ENCODE measurements around the gene PUM2.

The PUM2 gene

DNA sequence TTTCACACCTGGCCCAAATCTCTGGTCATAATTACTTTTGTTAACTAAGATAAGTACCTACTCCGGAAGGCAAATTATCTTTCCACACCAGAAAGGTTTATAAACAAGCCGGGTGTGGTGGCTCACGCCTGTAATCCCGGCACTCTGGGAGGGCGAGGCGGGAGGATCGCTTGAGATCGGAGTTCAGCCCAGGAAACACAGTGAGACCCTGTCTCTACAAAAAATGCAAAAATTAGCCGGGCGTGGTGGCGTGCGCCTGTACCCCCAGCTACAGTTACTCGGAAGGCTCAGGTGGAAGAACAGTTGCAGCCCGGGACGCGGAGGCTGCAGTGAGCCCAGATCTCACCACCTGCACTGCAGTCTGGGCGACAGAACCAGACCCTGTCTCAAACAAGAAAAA, 2.1 kb downstream of the PUM2 start:
- DNase-seq (ENCODE audit: low read depth in 2 of 2, low spot score in 1 of 2), result no peak

DNA sequence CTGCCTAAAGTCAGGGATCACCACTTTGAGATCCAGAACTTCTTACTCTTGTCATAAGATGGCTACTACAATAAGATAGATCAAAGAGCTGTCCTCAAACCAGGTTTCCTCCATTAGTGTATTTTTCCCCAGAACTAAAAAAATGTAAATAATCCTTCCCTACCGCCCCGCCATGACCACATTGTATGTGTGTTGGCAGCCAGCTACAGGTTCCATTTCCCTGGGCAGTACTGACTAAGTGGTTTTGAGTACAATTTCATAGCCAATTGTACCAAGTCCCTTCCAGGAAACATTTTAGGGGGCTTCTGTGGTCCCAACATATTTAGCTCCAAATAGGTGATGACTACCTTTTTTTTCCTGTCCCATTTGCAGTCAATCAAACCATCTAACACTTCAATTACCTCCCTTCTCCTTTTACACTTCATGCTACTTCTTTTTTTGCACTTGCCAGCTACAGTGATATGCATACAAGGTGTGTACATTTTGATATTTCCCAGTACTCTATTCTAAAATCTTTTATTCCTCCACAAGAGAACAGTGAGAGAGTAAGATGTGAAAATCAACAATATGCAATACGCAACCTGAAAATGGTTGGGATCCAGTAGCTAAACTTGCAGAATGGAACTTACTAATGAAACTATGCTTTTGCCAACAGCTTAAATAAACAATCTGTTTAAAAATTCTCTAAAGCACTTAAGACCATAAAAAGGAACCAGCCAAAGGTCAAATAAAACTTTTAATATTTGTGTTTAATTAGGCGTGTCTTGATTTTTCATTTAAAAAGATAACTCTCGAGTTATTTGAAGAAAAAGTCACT, 3.9 kb downstream of the PUM2 start:
- DNase-seq (ENCODE audit: low read depth in 2 of 2, low spot score in 1 of 2), result no peak

DNA sequence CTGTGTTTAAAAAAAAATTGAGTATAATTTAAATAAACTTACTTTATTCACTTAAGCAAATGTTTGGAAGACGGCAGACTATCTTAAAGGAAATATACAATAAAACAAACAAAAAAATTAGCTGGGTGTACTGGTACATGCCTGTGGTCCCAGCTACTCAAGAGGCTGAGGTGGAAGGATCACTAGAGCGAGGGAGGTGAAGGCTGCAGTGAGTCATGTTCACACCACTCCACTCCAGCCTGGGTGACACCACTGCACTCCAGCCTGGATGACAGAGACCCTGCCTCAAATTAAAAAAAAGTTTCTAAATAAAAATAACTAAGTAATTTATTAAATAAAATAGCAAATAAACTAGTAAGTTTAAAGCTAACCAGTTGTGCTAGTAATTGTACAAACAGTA, 7.5 kb downstream of the PUM2 start:
- no peak for DNase-seq (ENCODE audit: low read depth in 2 of 2, low spot score in 1 of 2)

DNA sequence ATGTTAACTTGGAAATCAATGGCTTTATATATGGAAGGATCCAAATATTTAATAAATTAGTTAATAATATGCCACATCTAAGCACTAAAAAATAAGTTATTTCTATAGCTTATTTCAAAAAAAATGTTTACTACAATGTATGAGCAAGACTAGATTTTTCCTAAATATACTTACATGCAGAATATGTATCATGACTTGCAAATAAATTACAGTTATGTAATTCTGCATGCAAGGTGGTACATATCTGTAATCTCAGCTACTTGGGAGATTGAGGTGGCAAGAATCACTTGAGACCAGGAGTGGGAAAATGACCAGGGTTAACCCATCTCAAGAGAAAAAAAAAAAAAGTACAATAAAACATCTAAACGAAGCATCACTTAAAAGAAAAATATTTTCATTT, 11.6 kb downstream of the PUM2 start:
- DNase-seq (ENCODE audit: low read depth in 2 of 2, low spot score in 1 of 2), result no peak

DNA sequence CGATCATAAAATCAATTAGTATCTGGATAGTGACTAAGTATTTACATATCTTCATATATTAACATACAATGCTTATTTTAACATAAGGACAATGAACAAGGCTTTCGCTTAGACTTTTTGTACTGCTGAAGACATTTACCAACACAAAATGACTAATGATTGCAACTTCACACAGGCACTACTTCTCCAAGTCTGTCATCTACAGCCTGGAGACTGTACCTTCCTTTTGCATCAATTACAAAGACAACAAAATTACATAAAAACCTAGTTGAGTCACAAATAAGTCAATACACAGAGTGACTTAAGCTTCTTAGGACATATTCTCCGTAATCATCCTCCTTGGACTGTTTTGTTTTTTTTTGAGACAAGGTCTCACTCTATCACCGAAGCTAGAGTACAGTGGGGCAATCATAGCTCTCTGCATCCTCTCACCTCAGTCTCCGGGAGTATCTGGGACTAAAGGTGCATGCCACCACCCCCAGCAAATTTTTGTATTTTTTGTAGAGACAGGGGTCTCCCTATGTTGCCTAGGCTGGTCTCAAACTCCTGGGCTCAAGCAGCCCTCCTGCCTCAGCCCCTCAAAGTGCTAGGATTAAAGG, 15.9 kb downstream of the PUM2 start:
- DNase-seq (ENCODE audit: low read depth in 2 of 2, low spot score in 1 of 2), result no peak

DNA sequence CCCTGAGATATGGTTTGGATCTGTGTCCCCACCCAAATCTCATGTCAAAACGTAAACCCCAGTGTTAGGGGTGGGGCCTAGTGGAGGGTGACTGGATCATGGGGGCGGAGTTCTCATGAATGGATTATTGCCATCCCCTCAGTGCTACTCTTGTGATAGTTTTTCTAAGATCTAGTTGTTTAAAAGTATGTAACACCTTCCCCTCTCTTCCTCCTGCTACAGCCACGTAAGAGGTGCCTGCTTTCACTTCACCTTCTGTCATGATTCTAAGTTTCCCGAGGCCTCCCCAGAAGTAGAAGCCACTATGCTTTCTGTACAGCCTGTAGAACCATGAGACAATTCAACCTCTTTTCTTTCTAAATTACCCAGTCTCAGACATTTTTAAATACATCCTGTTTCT, 16.9 kb downstream of the PUM2 start:
- no peak for DNase-seq (ENCODE audit: low read depth in 2 of 2, low spot score in 1 of 2)

DNA sequence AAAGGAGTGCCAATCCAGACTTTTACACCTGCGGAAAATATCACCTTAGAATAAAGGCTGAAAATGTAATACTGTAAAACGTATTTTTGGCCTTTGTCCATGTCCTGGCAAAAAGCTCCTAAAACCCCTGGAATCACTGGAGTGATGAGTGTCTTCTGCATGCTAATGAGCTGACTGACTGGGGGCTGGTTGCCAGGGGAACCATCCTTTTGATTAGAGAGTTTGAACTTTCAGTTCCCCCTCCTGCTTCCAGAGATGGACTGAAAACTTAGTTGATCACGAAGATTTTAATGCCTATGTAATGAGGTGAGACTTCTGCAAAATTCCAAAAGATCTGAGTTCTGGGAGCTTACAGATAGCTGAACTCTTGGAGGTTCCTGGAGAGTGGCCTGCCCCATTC, 20.5 kb downstream of the PUM2 start:
- DNase-seq (ENCODE audit: low read depth in 2 of 2, low spot score in 1 of 2), result no peak

DNA sequence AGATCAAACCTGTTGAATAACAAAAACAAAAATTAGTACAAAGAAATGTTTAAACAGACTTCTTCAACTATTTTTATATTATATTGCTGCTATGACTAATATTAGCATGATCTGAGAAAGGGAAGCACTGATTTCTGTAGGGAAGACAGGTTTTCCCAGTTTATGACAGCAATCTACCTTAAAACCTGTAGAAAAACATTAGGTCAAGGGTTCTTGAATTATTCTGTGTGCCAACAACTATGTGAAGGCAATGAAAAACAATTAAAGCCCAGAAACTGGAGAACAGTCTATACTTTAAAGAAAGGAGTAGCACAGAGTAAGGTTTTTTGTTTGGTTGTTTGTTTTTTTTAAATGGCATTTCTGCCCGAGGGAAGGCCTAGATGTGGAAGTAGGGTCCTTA, 23.3 kb downstream of the PUM2 start:
- DNase-seq (ENCODE audit: low read depth in 2 of 2, low spot score in 1 of 2), result no peak

DNA sequence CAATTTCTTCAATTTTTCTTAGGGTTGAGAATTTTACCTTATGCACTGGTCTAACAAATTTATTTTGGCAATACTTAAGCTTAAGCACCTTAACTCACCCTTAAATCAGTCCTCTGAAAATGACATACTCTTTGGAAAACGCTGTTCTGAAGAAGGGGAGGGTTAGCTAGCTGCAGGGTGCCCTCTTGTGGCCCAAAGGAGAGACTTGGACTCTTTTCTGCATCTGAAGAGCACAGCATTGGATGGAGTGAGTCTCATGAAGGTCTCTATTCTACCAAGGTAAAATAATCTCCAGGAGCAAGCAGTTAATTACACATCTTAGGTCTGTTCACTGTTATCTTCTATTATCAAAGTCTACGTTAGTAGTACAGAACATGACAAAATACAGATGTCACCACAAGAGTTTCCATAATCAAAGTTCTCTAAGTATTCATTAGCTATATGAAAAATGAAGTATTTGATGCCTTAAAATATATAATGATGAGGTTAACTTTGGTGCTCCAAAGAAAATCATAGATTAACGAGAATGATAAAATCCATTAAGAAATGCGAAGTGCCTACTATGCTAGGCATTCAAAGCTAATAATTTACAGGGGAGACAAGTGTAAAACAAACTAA, 24.4 kb downstream of the PUM2 start:
- DNase-seq (ENCODE audit: low read depth in 2 of 2, low spot score in 1 of 2), result peak in 1 of 2 donors; percentile 33

DNA sequence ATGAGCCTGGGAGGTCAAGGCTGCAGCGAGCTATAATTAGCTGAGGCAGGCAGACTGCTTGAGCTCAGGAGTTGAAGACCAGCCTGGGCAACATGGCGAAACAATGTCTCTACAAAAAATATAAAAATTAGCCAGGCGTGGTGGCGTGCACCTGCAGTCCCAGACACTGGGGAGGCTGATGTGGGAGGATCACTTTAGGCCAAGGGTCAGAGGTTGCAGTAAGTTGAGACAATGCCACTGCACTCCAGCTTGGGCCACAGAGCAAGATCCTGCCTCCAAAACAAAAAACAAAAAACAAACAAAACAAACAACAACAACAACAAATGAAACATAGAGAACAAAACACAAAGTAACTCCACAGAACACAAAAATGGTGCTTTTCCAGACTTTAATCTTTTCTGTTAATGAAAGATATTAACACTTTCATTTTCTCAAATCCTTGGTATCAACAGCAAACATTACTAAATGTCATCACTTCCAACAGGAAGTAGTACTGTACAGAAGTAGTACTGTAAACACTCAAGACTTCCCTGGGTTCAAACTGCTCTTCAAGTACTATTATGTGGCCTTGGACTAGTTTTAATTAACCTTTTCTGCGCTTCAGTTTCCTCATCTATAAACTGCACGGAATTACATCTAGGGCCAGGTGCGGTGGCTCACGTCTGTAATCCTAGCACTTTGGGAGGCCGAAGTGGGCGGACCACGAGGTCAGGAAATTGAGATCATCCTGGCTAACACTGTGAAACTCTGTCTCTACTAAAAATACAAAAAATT, 27.9 kb downstream of the PUM2 start:
- no peak for DNase-seq (ENCODE audit: low read depth in 2 of 2, low spot score in 1 of 2)

DNA sequence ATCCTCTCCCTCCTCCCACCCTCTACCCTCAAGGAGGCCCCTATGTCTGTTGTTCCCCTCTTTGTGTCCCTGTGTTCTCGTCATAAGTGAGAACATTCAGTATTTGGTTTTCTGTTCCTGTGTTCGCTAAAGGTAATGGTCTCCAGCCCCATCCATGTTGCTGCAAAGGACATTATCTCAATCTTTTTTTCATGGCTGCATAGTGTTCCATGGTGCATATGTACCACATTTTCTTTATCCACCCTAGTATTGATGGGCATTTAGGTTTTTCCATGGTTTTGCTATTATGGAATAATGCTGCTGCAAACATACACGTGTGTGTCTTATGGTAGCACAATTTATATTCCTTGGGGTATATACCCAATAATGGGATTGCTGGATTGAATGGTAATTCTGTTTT, 33.0 kb downstream of the PUM2 start:
- no peak for DNase-seq (ENCODE audit: low read depth in 2 of 2, low spot score in 1 of 2)

DNA sequence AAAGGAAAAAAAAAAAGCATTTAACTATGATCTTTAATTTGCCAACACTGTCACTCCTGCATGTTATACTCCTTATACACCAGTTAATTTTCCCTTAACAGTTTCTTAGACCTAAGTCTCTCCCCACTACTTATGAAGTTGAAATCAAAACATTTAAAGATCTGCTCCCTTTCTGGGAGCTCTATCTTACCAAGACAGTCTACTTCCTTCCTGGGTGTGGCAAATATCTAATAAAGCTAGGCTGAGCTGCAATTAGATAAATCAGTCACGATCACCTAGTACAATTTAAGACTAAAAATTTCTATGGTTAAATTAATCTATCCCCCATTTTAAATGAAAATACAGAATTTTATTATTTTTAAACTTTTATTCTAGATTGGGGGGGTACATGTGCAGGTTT, 33.4 kb downstream of the PUM2 start:
- no peak for DNase-seq (ENCODE audit: low read depth in 2 of 2, low spot score in 1 of 2)

DNA sequence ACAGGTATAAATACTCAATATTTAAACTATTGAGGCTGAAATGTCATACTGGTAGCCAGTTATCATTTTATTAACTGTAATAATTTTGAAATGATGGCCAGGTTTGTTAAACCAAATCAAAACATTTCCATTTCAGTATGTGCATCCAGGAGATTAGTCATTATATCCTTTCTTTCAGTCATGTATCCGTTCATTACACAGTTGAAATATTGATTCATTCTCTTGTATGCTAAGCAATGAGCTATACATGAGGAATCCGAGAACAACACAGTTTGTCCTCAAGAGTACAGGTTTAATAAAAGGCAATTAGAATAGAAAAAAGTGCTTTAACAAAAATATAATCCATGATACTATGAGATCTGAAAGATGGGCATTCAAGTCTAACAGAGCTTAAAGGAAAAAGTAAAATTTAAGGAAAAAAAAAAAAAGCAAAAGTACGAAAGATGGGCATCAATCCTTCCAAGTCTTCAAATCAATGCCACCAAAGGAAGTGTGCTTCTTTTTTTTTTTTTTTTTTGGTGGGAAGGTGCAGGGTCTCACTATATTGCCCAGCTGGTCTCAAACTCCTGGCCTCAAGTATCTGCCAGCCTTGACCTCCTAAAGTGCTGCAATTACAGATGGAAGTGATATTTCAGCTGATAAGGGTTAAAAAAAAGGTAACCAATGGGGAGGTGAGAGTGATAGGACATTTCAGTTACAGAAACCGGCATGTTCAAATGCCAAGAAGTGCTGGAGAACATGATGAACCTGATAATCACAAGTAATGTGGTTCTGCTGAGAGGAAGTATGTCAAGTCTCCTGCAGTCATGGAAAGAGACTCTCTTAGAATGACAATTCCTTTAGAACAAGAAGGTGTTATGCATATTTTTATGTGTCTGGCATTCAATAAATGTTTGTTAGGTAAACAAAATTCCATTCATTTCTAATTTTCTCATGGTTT, 35.8 kb downstream of the PUM2 start:
- no peak for DNase-seq (ENCODE audit: low read depth in 2 of 2, low spot score in 1 of 2)

DNA sequence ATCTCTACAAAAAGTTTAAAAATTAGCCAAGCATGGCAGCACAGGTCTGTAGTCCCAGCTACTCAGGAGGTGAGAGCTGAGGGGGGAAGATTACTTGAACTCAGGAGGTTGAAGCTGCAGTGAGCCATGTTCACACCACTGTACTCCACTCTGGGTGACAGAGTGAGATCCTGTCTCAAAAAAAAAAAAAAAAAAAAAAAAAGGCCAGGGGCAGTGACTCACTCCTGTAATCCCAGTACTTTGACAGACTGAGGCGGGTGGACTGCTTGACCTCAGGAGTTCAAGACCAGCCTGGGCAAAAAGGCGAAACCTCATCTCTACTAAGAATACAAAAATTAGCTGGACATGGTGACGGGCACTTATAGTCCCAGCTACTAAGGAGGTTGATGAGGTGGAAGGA, 37.0 kb downstream of the PUM2 start:
- DNase-seq (ENCODE audit: low read depth in 2 of 2, low spot score in 1 of 2), result no peak

DNA sequence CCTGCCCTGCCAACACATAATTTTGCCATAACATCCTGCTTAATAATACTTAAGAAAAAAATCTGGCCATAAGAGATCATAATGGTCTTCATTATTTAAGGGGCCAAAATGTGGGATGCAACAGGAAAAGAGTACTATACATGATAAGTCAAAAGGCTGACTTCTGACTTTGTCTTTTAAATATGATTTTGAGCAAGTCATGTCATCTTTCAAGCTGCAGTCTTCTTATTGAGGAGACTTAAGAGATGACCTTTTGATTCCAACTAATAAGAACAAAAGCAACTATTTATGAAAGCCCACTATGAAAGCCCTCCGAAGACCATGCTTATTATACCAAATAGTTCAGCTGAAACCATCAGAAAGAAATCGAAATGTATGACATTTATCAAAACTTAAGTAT, 41.6 kb downstream of the PUM2 start:
- no peak for DNase-seq (ENCODE audit: low read depth in 2 of 2, low spot score in 1 of 2)

DNA sequence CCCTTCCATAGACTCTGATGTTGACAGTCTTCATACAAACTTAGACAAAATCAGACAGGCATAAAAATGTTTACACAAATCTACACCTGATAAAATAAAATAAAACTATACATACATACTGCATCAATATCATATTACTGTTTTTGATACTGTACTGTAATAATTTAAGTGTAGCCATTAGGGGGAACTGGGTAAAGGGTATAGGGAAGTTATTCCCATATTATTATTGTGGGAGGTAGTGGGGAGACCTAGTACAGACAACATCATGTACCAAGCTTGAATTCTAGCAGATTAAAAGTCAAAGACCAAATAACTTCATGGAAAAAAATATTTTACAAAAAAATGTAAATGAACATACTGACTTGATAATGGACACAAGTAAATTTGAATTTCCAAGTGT, 43.3 kb downstream of the PUM2 start:
- DNase-seq (ENCODE audit: low read depth in 2 of 2, low spot score in 1 of 2), result no peak

DNA sequence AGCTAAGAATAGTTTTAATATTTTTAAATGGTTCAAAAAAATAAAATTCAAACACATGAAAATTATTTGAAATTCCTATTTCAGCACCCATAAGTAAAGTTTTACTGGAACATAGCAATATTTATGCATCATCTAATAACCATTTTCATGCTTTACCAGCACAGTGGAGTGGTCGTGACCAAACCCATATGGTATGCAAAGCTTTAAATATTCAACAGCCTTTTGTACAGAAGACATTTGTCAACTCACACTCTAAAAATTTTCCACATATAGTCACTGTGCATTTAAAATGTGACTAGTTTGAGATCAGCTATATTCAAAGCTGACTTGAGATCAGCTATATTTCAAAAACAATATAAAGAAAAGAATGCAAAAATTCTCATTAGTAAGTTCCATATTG, 46.2 kb downstream of the PUM2 start:
- no peak for DNase-seq (ENCODE audit: low read depth in 2 of 2, low spot score in 1 of 2)

DNA sequence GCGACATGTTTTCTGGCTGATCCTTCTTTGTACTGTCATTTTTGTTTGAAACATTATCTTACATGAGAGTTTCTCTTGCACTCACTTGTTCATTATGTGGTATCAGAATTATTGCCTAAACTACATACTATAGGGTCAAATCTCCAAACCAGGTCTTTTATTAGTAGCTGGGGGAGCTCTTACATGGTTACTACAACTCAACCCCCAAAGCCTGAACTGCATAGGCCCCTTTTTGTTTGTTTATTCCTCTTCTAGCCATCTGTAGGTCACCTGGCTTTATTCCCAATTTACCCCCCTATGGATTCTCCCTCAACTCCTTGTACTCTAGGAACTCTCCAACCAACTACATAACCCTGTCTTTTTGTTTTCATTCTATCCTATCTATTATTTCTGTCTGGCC, 46.7 kb downstream of the PUM2 start:
- no peak for DNase-seq (ENCODE audit: low read depth in 2 of 2, low spot score in 1 of 2)

DNA sequence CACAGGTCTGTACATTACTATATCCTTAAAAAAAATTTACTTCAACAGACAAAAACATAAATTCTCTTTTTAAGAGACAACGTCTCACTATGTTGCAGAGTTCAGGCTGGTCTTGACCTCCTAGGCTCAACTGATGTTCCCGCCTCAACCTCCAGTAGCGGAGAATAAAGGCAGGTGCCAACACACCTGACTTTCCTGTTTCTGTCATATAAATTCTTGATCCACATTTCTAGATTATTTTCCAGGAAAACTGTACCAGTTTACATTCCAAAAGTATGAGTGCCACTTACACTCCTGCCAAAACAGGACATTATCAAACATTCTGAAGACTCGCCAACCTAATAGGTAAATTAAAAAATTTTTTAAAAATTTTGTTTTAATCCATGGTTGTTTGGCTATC, 48.6 kb downstream of the PUM2 start:
- DNase-seq (ENCODE audit: low read depth in 2 of 2, low spot score in 1 of 2), result no peak

DNA sequence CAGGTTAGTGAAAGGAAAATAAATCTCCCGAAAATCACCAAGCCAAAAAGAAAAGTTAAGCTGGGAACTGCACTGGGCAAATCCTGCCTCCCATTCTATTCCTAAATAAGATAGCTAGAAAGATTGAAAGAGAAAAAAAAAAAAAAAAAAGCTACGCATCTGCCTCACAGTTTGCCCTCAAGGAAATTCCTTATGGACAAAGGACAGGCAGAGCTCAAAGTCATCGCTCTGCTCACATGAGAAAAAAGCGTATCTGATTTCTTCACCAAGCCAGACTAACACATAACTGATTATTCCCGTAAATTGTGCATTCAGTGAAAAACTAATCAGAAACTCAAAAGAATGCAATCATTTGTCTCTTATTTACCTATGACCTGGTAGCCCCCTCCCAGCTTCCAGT, 50.0 kb downstream of the PUM2 start:
- no peak for DNase-seq (ENCODE audit: low read depth in 2 of 2, low spot score in 1 of 2)

DNA sequence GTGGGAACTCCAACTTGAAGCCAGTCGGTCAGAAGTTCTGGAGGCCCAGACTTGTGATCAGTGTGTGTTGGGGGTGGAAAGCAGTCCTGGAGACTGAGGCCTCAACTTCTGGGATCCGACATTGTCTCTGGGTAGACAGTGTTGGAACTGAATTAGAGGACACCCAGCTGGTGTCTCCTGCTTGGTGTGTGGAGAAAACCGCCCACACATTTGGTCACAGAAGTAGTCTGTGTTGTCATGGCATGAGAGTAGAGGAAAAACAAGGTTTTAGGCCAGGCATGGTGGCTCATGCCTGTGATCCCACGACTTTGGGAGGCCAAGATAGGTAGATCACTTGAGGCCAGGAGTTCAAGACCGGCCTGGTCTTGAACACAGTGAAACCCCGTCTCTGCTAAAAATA, 51.5 kb downstream of the PUM2 start:
- no peak for DNase-seq (ENCODE audit: low read depth in 2 of 2, low spot score in 1 of 2)

Measured in stimulated activated CD8-positive, alpha-beta memory T cell treated with anti-CD3 and anti-CD28 coated beads, Interleukin-4, amount 100 ng/mL, for 1 hour (primary cell).